Activated CD4-positive, alpha-beta T cell treated with anti-CD3 and anti-CD28 coated beads, Interleukin-2, amount 10 ng/mL, durations not matched to agents 24 days and 14 days (primary cell): ENCODE measurements around the gene SNRPA. TPM values are rescaled to one million over a fixed set of nuclear protein-coding genes. Genes with fewer than 3 reads are reported as not detected.
A peak's percentile ranks its signal among the peaks of the same experiment; 100 is the strongest.
"Not testable (repeated sequence)": the region's sequence is repeated elsewhere in the genome, so short reads cannot be mapped to it uniquely, and the experiment has no call there.

Experiments used
- DNase-seq: peaks from one replicate; pipeline ENCODE4 v3.0.0; 2022
- H3K27ac Mint-ChIP-seq: one replicate; pipeline ENCODE4 v1.8.0; 2022; ENCODE audit warnings: mild to moderate bottlenecking, mixed read lengths
- H3K27me3 Mint-ChIP-seq: one replicate; pipeline ENCODE4 v1.8.0; 2022; ENCODE audit warnings: mixed read lengths
- H3K36me3 Mint-ChIP-seq: one replicate; pipeline ENCODE4 v1.8.0; 2022; ENCODE audit warnings: low read depth, mild to moderate bottlenecking, mixed read lengths
- H3K4me1 Mint-ChIP-seq: one replicate; pipeline ENCODE4 v1.8.0; 2021; ENCODE audit warnings: mixed read lengths
- H3K4me3 Mint-ChIP-seq: one replicate; pipeline ENCODE4 v1.8.0; 2022; ENCODE audit warnings: mild to moderate bottlenecking, moderate library complexity, mixed read lengths
- H3K9me3 Mint-ChIP-seq: one replicate; pipeline ENCODE4 v1.8.0; 2021; ENCODE audit warnings: mixed read lengths
- intact Hi-C: fragments of 100-400 bp; cut with micrococcal nuclease; formaldehyde crosslinking; loops from one replicate; pipeline ENCODE4 v1.15.1; 2023
- total RNA-seq: library from RNA; stranded (reverse); gene quantifications from 2 replicates; pipeline ENCODE4 v1.2.3, GENCODE V29; 2022

Gene SNRPA
- total RNA-seq, 1 donor from 2014 or later: 273 TPM

DNA sequence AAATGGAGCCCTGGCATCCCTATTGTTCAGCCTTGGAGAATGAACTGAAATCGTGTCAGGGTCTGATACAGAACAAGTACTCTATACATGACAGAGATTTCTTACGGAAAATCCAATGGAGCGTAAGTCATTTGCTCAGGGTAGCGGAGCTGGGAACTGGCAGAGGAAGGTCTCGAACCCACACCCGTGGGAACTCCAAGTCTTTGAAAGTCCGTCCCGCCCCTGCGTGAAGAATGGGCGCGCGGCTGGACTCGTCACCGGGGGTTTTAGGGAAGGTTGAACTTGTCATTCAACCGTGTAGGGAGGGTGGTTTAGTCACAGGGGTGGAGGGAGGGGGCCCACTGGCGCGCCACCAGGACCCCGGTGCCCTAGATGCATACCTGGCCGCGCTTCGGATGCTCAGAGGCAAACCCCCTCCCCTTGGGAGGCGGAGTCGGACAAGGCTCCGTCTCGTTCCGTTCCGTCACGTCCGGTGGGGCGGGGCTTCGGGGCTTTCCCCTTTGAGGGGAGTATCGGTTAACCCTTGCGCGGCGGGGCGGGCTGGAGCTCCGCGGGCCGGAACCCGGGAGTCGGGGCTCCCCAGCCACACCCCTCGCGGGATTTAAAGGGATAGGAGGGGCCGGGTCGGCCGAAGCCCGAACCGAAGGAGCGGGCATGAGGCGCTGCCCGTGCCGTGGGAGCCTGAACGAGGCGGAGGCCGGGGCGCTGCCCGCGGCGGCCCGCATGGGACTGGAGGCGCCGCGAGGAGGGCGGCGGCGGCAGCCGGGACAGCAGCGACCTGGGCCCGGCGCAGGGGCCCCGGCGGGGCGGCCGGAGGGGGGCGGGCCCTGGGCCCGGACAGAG lies 34.3 kb upstream of the SNRPA start, which contains the start of the genes COQ8B and ITPKC:
COQ8B (minus strand) TSS at position 405 of the 843 bp plus-strand sequence. CDS start 2,254 bp downstream, outside the sequence.
ITPKC (plus strand) TSS at position 631 of the 843 bp plus-strand sequence; CDS start at position 655, 24 bp downstream.
- peaks cover 52% of the 10 kb centered on the region for H3K4me1 Mint-ChIP-seq
- peak; percentile 100 for DNase-seq
- intact Hi-C loops: loop anchor here (1.0 to 10.0 kb wide), 7 partner anchors 34 to 546 kb away; partner anchors contain the start of genes ACTMAP and RAB4B

DNA sequence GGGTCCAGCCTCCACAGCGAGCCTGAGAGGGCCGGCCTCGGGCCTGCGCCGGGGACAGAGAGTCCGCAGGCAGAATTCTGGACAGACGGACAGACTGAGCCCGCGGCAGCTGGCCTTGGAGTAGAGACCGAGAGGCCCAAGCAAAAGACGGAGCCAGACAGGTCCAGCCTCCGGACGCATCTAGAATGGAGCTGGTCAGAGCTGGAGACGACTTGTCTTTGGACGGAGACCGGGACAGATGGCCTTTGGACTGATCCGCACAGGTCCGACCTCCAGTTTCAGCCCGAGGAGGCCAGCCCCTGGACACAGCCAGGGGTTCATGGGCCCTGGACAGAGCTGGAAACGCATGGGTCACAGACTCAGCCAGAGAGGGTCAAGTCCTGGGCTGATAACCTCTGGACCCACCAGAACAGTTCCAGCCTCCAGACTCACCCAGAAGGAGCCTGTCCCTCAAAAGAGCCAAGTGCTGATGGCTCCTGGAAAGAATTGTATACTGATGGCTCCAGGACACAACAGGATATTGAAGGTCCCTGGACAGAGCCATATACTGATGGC lies 33.6 kb upstream of the SNRPA start:
- peak overlapping the region; percentile 70 for H3K27ac Mint-ChIP-seq
- intact Hi-C loops: loop anchor here (2.0 to 10.0 kb wide), 4 partner anchors 55 to 545 kb away; no protein-coding TSS in a partner anchor
- H3K4me1 Mint-ChIP-seq: peaks cover 57% of the 10 kb centered on the region
- no peaks in the 10 kb centered on the region for H3K9me3 Mint-ChIP-seq
- DNase-seq: no peak
- peaks cover 26% of the 10 kb centered on the region for H3K36me3 Mint-ChIP-seq
- no peaks in the 10 kb centered on the region for H3K27me3 Mint-ChIP-seq
- H3K4me3 Mint-ChIP-seq: peak overlapping the region; percentile 90

More for the DNA sequence above, 34.3 kb upstream of the SNRPA start, which contains the start of the genes COQ8B and ITPKC:
- Mint-ChIP-seq H3K27me3 (no peaks in the 10 kb centered on the region), H3K9me3 (no peaks in the 10 kb centered on the region), H3K4me3 (peak within 1 kb of the TSS; percentile 90), H3K27ac (peak within 1 kb of the TSS; percentile 94), H3K36me3 (peaks cover 22% of the 10 kb centered on the region)

DNA sequence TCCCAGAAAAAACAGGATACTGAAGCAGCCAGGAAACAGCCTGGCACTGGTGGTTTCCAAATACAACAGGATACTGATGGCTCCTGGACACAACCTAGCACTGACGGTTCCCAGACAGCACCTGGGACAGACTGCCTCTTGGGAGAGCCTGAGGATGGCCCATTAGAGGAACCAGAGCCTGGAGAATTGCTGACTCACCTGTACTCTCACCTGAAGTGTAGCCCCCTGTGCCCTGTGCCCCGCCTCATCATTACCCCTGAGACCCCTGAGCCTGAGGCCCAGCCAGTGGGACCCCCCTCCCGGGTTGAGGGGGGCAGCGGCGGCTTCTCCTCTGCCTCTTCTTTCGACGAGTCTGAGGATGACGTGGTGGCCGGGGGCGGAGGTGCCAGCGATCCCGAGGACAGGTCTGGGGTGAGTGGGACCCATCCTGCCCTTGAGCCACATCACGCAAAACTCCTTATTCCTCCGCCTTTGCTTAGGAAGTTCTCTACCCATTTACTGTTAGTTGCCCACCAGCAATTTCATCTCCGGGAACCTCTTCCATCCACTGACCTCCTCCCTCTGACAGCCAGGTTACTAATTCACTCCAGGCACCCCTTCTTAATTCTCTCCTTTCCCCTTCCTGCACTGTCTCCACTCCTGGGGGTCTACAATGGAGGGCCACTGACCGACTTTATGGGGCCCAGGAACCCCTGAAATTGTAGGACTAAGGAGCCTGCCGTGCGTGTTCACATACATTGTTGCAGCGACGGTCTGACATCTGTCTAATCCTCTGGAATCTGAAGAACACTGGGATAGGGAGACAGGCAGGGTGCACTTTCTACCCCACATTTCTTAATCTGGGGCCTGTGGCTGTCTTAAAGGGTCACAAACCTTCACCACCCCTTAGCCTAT lies 32.9 kb upstream of the SNRPA start:
- Mint-ChIP-seq H3K4me1 (peaks cover 57% of the 10 kb centered on the region), H3K27ac (peak overlapping the region; percentile 89), H3K9me3 (no peaks in the 10 kb centered on the region), H3K36me3 (peaks cover 26% of the 10 kb centered on the region), H3K4me3 (peak overlapping the region; percentile 90), H3K27me3 (no peaks in the 10 kb centered on the region)
- DNase-seq: peak; percentile 61
- intact Hi-C loops: loop anchor here (2.0 to 10.0 kb wide), 4 partner anchors 55 to 545 kb away; no protein-coding TSS in a partner anchor

DNA sequence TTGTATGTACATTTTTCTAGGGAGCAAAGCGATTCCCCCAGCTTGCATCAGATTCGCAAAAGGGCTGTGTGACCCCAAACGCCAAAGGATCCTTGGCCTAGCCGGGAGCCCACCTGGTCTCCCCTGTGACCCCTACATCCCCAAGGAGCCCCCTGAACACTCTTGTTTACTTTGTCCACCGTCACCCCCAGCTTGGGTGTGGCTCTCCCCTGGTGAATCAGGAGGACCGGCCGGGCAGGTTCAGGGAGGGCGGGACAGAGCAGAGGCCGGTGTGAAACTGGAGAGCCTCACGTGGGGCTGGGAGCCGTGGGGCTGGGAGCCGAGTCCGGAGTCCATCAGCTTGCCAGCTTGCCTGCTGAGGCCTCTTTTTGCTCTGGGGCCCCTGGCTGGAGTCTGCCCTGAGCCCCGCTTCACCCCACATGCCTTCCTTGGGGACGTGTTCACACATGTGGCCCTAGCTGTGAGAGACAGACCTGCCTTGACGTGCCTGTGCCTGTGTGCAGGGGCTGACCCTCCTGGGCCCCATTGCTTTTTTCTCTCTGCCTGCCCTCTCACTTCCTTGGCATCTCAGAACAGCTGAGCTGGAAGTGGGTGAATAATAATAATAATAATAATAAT lies 32.1 kb upstream of the SNRPA start:
- H3K4me3 Mint-ChIP-seq: peak overlapping the region; percentile 90
- H3K27ac Mint-ChIP-seq: peak overlapping the region; percentile 89
- no peaks in the 10 kb centered on the region for H3K9me3 Mint-ChIP-seq
- no peaks in the 10 kb centered on the region for H3K27me3 Mint-ChIP-seq
- peak; percentile 65 for DNase-seq
- peaks cover 31% of the 10 kb centered on the region for H3K36me3 Mint-ChIP-seq
- H3K4me1 Mint-ChIP-seq: peaks cover 57% of the 10 kb centered on the region
- intact Hi-C loops: loop anchor here (5.0 to 10.0 kb wide), 2 partner anchors 104 to 297 kb away; no protein-coding TSS in a partner anchor

DNA sequence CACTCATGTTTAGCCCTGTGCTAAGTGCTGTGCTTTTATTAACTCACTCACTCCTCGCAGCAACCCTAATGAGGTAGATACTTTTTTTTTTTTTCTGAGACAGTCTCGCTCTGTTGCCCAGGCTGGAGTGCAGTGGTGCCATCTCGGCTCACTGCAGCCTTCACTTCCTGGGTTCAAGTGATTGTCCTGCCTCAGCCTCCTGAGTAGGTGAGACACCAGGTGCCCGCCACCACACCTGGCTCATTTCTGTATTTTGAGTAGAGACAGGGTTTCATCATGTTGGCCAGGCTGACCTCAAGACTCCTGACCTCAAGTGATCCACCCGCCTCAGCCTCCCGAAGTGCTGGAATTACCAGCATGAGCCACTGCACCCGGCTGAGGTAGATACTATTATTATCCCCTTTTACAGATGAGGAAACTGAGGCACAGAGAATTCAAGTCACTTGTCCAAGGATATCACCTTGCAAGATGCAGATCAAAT lies 31.5 kb upstream of the SNRPA start:
- Mint-ChIP-seq H3K27me3 (no peaks in the 10 kb centered on the region), H3K4me3 (peak overlapping the region; percentile 90), H3K27ac (peak overlapping the region; percentile 37), H3K36me3 (peaks cover 36% of the 10 kb centered on the region), H3K4me1 (peaks cover 57% of the 10 kb centered on the region), H3K9me3 (no peaks in the 10 kb centered on the region)
- no peak for DNase-seq
- intact Hi-C loops: loop anchor here (5.0 to 10.0 kb wide), 2 partner anchors 105 to 297 kb away; no protein-coding TSS in a partner anchor

DNA sequence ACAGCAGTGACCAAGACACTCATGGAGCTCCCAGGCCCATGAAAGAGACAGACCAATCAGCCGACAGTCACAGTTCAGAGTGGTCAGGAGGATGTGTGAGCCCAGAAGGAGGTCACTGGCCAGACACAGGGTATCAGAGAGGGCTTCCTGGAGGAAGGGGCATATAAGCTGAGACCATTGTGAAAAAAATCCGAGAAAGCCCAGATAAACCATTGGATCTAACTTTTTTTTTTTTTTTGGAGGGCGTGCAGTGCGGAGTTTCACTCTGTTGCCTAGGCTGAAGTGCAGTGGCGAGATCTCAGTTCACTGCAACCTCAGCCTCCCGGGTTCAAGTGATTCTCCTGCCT lies 29.9 kb upstream of the SNRPA start:
- intact Hi-C loops: no loop called here
- Mint-ChIP-seq H3K27me3 (no peaks in the 10 kb centered on the region), H3K4me1 (peaks cover 52% of the 10 kb centered on the region), H3K9me3 (no peaks in the 10 kb centered on the region), H3K36me3 (peaks cover 47% of the 10 kb centered on the region), H3K27ac (peak overlapping the region; percentile 35), H3K4me3 (peak overlapping the region; percentile 90)
- no peak for DNase-seq

DNA sequence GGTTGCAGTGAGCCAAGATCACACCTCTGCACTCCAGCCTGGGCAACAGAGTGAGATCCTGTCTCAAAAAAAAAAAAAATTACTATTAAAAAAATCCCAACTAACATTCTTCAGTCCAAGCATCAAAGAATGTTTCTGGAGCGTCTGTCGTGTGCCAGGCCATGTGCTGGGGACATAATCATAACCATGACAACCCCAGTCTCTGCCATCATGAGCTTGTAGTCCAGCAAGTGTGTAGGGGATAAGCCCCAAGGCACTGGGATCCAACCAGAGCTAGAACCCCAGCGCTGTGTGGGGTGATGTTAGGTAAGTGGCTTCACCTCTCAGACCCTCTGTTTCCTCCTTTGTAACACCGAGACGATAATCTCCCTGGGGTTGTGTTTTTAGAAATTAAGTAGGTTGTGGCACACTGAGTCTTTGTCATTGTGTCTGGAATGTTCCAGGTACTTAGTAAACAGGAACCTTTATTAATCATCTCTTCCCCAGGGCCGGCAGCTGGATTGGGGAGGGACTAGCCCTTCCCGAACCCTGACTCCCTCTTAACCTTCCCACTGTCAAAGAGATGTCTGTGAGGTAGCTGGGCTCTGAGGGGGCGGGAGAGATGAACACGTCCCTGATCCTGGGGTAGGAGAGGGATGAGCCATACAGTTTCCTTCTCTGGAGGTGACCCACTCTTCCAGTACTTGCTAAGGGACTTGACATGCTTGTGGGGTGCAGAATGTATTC lies 28.9 kb upstream of the SNRPA start:
- H3K9me3 Mint-ChIP-seq: no peaks in the 10 kb centered on the region
- H3K4me3 Mint-ChIP-seq: no peak overlapping the region
- intact Hi-C loops: no loop called here
- no peak for DNase-seq
- H3K27ac Mint-ChIP-seq: no peak overlapping the region
- H3K36me3 Mint-ChIP-seq: peaks cover 57% of the 10 kb centered on the region
- H3K27me3 Mint-ChIP-seq: no peaks in the 10 kb centered on the region
- H3K4me1 Mint-ChIP-seq: peaks cover 47% of the 10 kb centered on the region

DNA sequence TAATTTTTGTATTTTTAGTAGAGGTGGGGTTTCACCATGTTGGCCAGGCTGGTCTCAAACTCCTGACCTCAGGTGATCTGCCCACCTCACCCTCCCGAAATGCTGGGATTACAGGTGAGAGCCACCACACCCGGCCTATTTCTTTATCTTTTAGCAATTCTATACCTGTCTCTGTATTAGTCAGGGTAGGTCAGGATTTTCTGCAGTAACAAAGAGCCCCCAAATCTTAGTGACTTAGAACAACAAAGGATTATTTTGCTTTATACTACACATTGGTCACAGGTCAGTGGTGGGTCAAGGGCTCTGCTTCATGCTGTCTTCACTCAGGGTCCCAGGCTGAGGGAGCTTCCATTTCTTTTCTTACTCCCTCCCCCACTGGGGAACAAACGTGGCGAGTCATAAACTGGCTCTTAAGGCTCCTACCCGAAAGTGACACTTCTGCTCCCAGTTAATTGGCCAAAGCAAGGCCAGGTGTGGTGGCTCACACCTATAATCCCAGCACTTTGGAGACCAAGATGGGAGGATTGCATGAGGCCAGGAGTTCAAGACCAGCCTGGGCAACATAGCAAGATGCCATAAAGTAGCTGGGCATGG lies 27.2 kb upstream of the SNRPA start:
- intact Hi-C loops: no loop called here
- no peaks in the 10 kb centered on the region for H3K9me3 Mint-ChIP-seq
- H3K4me1 Mint-ChIP-seq: peaks cover 42% of the 10 kb centered on the region
- peaks cover 61% of the 10 kb centered on the region for H3K36me3 Mint-ChIP-seq
- H3K27me3 Mint-ChIP-seq: no peaks in the 10 kb centered on the region
- DNase-seq: no peak
- H3K27ac Mint-ChIP-seq: no peak overlapping the region
- no peak overlapping the region for H3K4me3 Mint-ChIP-seq

DNA sequence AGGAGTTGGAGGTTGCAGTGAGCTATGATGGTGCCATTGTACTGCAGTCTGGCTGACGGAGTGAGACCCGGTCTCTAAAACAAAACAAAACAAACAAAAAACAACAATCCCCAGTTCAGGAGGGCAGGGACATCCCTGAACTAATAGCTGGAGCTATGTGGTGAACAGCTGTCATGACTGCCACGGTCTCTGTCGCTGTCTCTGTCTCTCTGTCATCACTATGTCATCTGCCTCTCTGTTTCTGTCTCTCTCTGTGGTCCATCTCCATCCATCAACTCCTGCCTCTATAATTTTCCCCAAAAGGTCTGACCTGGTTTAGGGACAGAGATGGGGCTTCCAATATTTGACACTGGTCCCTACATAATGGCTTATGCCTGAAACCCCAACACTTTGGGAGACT lies 26.7 kb upstream of the SNRPA start:
- intact Hi-C loops: no loop called here
- Mint-ChIP-seq H3K27ac (peak overlapping the region; percentile 71), H3K9me3 (no peaks in the 10 kb centered on the region), H3K36me3 (peaks cover 61% of the 10 kb centered on the region), H3K4me3 (no peak overlapping the region), H3K4me1 (peaks cover 39% of the 10 kb centered on the region), H3K27me3 (no peaks in the 10 kb centered on the region)
- DNase-seq: no peak

DNA sequence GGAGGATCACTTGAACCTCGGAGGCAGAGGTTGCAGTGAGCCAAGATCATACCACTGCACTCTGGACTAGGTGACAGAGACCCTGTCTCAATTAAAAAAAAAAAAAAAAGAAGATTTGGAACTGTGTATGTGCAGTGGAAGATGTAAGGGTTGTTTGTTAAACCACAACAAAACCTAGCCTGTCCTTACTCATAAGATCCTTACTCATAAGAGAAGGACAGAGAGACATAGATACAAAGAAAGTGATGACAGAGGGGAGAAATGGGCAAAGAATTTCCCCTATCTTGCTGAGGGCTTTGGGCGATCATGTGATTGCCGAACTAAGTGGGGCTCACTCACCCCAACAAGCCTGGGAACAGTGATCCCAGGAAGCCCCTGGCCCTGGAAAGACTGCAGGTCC lies 26.1 kb upstream of the SNRPA start:
- no peak for DNase-seq

DNA sequence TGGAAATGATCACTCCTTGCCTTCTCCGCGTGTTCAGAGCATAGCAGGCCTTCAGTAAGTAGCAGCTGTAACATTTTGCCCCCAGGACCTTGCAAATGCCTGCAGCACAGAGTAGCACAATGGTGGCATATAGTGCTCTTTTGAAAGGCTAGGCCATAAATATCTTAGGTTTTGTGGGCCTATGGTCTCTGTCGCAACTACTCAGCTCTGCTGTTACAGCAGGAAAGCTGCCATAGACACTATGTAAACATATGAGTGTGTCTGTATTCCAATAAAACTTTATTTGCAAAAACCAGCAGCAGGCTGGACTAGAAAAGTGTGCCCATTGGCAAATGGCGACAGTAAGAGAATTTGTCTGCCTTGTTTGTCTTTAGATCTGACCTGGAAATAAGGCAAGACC lies 24.7 kb upstream of the SNRPA start:
- Mint-ChIP-seq H3K36me3 (peaks cover 62% of the 10 kb centered on the region), H3K4me3 (no peak overlapping the region), H3K9me3 (no peaks in the 10 kb centered on the region), H3K4me1 (peaks cover 25% of the 10 kb centered on the region), H3K27ac (no peak overlapping the region), H3K27me3 (no peaks in the 10 kb centered on the region)
- DNase-seq: no peak
- intact Hi-C loops: no loop called here

More for the DNA sequence above, 26.1 kb upstream of the SNRPA start:
- H3K4me3 Mint-ChIP-seq: no peak overlapping the region
- no peaks in the 10 kb centered on the region for H3K9me3 Mint-ChIP-seq
- intact Hi-C loops: no loop called here
- peaks cover 64% of the 10 kb centered on the region for H3K36me3 Mint-ChIP-seq
- peaks cover 36% of the 10 kb centered on the region for H3K4me1 Mint-ChIP-seq
- H3K27ac Mint-ChIP-seq: peak overlapping the region; percentile 71
- no peaks in the 10 kb centered on the region for H3K27me3 Mint-ChIP-seq

DNA sequence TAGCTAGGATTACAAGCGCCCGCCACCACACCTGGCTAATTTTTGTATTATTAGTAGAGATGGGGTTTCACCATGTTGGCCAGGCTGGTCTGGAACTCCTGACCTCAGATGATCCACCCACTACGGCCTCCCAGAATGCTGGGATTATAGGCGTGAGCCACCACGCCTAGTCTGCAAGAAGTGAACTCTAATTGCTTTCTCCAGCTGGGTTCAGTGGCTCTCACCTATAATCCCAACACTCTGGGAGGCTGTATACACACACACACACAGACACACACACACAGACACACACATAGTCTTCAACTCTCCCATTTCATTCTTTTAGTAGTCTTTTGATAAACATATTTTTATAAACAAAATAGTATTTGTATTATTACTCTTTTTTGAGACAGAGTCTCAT lies 20.9 kb upstream of the SNRPA start:
- H3K4me3 Mint-ChIP-seq, H3K9me3 Mint-ChIP-seq, intact Hi-C loops, H3K27ac Mint-ChIP-seq, H3K27me3 Mint-ChIP-seq, DNase-seq, H3K4me1 Mint-ChIP-seq: not testable (repeated sequence)
- H3K36me3 Mint-ChIP-seq: peaks cover 56% of the 10 kb centered on the region
